Urinary bladder (tissue), 4 donors: ENCODE measurements around the gene FERMT3. TPM values are rescaled to one million over a fixed set of nuclear protein-coding genes. Genes with fewer than 3 reads are reported as not detected.

ENCODE experiments used
- DNase-seq: peaks from one replicate; pipeline ENCODE4 v3.0.0-alpha.2; 2015; ENCODE audit errors: extremely low spot score
- H3K27ac ChIP-seq: one replicate; pipeline ENCODE4 v1.5.1; 2013; ENCODE audit warnings: low read depth, mild to moderate bottlenecking, moderate library complexity
- H3K36me3 ChIP-seq: one replicate; pipeline ENCODE4 v1.6.1; 2013; ENCODE audit warnings: mild to moderate bottlenecking, moderate library complexity; ENCODE audit not compliant: insufficient read depth
- H3K4me1 ChIP-seq: one replicate; pipeline ENCODE4 v1.6.1; 2013; ENCODE audit warnings: mild to moderate bottlenecking, moderate library complexity; ENCODE audit not compliant: insufficient read depth
- H3K4me3 ChIP-seq: one replicate; pipeline ENCODE4 v1.5.1; 2013; ENCODE audit warnings: low read depth, low read length
- WGBS: extraction: QIAGEN DNeasy Blood & Tissue Kit; methylation state at CpG from one replicate; pipeline ENCODE4 v1.1.7; 2013; 5-methylcytosine and 5-hydroxymethylcytosine counted together
- polyA plus RNA-seq: library from polyadenylated mRNA; stranded (reverse); fragments of 200-250 nt; gene quantifications from one replicate; pipeline ENCODE4 v1.2.3, GENCODE V29; 2013
- total RNA-seq: library from RNA; depleted of rRNA; stranded (reverse); fragments of >200 nt; gene quantifications from one replicate; pipeline ENCODE4 v1.2.3, GENCODE V29; 2014
- donor health status: healthy with polysubstance abuse.
- donor health status: healthy.

The FERMT3 gene
- total and polyA plus RNA-seq, 2 donors: 7.8 to 16.8 TPM

- Histone ChIP-seq H3K4me1 (no peaks in the 10 kb centered on the region), H3K36me3 (peaks cover 7% of the 10 kb centered on the region), H3K27ac (no peak overlapping the region), H3K4me3 (no peak overlapping the region)
- no peak for DNase-seq
- 92% methylated on average over 32 of the region's 32 CpGs for WGBS
Observed at GRCh38 chr11:64258946-64259532, 52.5 kb downstream of the FERMT3 start.

GRCh38 chr11:64259533-64260067 is 53.1 kb downstream of the FERMT3 start:
- DNase-seq: no peak
- H3K27ac ChIP-seq: no peak overlapping the region
- 86% methylated on average over 4 of the region's 4 CpGs for WGBS
- no peak overlapping the region for H3K4me3 ChIP-seq
- no peaks in the 10 kb centered on the region for H3K4me1 ChIP-seq
- peaks cover 7% of the 10 kb centered on the region for H3K36me3 ChIP-seq

GRCh38 chr11:64260147-64260708 is 53.7 kb downstream of the FERMT3 start:
- WGBS: 96% methylated on average over 6 of the region's 6 CpGs

GRCh38 chr11:64261556-64262080 is 55.1 kb downstream of the FERMT3 start:
- DNase-seq: no peak
- peaks cover 7% of the 10 kb centered on the region for H3K36me3 ChIP-seq
- H3K4me1 ChIP-seq: no peaks in the 10 kb centered on the region
- H3K27ac ChIP-seq: no peak overlapping the region
- no peak overlapping the region for H3K4me3 ChIP-seq
- WGBS: 92% methylated on average over 18 of the region's 18 CpGs

More at GRCh38 chr11:64260147-64260708, 53.7 kb downstream of the FERMT3 start:
- H3K4me3 ChIP-seq: no peak overlapping the region
- no peak for DNase-seq
- no peaks in the 10 kb centered on the region for H3K4me1 ChIP-seq
- H3K27ac ChIP-seq: no peak overlapping the region
- peaks cover 7% of the 10 kb centered on the region for H3K36me3 ChIP-seq

GRCh38 chr11:64262271-64263002 is 55.9 kb downstream of the FERMT3 start:
- H3K4me1 ChIP-seq: no peaks in the 10 kb centered on the region
- DNase-seq: no peak
- H3K27ac ChIP-seq: no peak overlapping the region
- no peak overlapping the region for H3K4me3 ChIP-seq
- H3K36me3 ChIP-seq: peaks cover 7% of the 10 kb centered on the region
- WGBS: 93% methylated on average over 42 of the region's 42 CpGs

GRCh38 chr11:64263021-64263946 is 56.8 kb downstream of the FERMT3 start:
- Histone ChIP-seq H3K36me3 (peaks cover 7% of the 10 kb centered on the region), H3K27ac (no peak overlapping the region), H3K4me3 (no peak overlapping the region), H3K4me1 (no peaks in the 10 kb centered on the region)
- WGBS: 75% methylated on average over 29 of the region's 29 CpGs
- DNase-seq: no peak

- Histone ChIP-seq H3K27ac (no peak overlapping the region), H3K4me3 (no peak overlapping the region), H3K36me3 (peaks cover 6% of the 10 kb centered on the region), H3K4me1 (no peaks in the 10 kb centered on the region)
- 87% methylated on average over 8 of the region's 8 CpGs for WGBS
- DNase-seq: no peak
Observed at GRCh38 chr11:64263947-64264317, 57.4 kb downstream of the FERMT3 start.

- Histone ChIP-seq H3K4me1 (no peaks in the 10 kb centered on the region), H3K4me3 (no peak overlapping the region), H3K27ac (no peak overlapping the region), H3K36me3 (peaks cover 5% of the 10 kb centered on the region)
- 81% methylated on average over 10 of the region's 10 CpGs for WGBS
- DNase-seq: no peak
Observed at GRCh38 chr11:64264371-64264852, 57.9 kb downstream of the FERMT3 start.

GRCh38 chr11:64265176-64266160 is 58.9 kb downstream of the FERMT3 start:
- H3K27ac ChIP-seq: no peak overlapping the region
- no peaks in the 10 kb centered on the region for H3K4me1 ChIP-seq
- DNase-seq: no peak
- H3K36me3 ChIP-seq: peaks cover 4% of the 10 kb centered on the region
- 92% methylated on average over 35 of the region's 35 CpGs for WGBS
- H3K4me3 ChIP-seq: no peak overlapping the region

- Histone ChIP-seq H3K36me3 (peaks cover 4% of the 10 kb centered on the region), H3K4me3 (no peak overlapping the region), H3K27ac (no peak overlapping the region), H3K4me1 (no peaks in the 10 kb centered on the region)
- WGBS: 87% methylated on average over 15 of the region's 15 CpGs
- DNase-seq: no peak
Observed at GRCh38 chr11:64266339-64266738, 59.8 kb downstream of the FERMT3 start.

GRCh38 chr11:64267207-64267945 is 60.9 kb downstream of the FERMT3 start:
- Histone ChIP-seq H3K4me1 (no peaks in the 10 kb centered on the region), H3K27ac (peak overlapping the region; percentile 92), H3K4me3 (no peak overlapping the region), H3K36me3 (peaks cover 4% of the 10 kb centered on the region)
- WGBS: 84% methylated on average over 27 of the region's 27 CpGs
- no peak for DNase-seq
